SK-N-SH (cell line): ENCODE data around the gene METTL27.

Experiments used
- EP300 ChIP-seq, 2 experiments: IDR thresholded peaks; 2 replicates each; pipeline versions ENCODE4 v1.4.0 to v1.6.1; 2012; ENCODE audit warnings: borderline replicate concordance in 1 of 2, low read depth in 1 of 2, low read length in 1 of 2
- MEF2A ChIP-seq: IDR thresholded peaks from 2 replicates; pipeline ENCODE4 v1.4.0; 2012; ENCODE audit warnings: low read depth, borderline replicate concordance
- NRF1 ChIP-seq: IDR thresholded peaks from 2 replicates; pipeline ENCODE4 v1.6.1; 2012; ENCODE audit warnings: low read depth, mild to moderate bottlenecking, low read length
- POLR2AphosphoS5 ChIP-seq: IDR thresholded peaks from 2 replicates; pipeline ENCODE4 v1.6.1; 2012; ENCODE audit warnings: low read depth, low read length
- SIN3A ChIP-seq: IDR thresholded peaks from 2 replicates; pipeline ENCODE4 v1.6.1; 2012; ENCODE audit warnings: low read depth, mild to moderate bottlenecking, low read length, moderate library complexity, borderline replicate concordance
- TAF1 ChIP-seq: IDR thresholded peaks from 2 replicates; pipeline ENCODE4 v1.6.1; 2012; ENCODE audit warnings: low read depth, mild to moderate bottlenecking, low read length, moderate library complexity, borderline replicate concordance
- YY1 ChIP-seq: IDR thresholded peaks from 2 replicates; pipeline ENCODE4 v1.4.0; 2012; ENCODE audit warnings: low read depth, mild to moderate bottlenecking
- TF ChIP-seq, protein P1 (sequence below): IDR thresholded peaks from 2 replicates; pipeline ENCODE4 v1.4.0; 2012; ENCODE audit warnings: low read depth
- TF ChIP-seq, protein P2 (sequence below): fragments of 200-600 bp; sonication (generic); IDR thresholded peaks from 2 replicates; pipeline ENCODE4 v1.6.1; 2017; ENCODE audit warnings: antibody characterized with exemption, mild to moderate bottlenecking, moderate library complexity
- TF ChIP-seq, protein P3 (sequence below): IDR thresholded peaks from 2 replicates; pipeline ENCODE4 v1.4.0; 2012; ENCODE audit warnings: low read depth, borderline replicate concordance

DNA sequence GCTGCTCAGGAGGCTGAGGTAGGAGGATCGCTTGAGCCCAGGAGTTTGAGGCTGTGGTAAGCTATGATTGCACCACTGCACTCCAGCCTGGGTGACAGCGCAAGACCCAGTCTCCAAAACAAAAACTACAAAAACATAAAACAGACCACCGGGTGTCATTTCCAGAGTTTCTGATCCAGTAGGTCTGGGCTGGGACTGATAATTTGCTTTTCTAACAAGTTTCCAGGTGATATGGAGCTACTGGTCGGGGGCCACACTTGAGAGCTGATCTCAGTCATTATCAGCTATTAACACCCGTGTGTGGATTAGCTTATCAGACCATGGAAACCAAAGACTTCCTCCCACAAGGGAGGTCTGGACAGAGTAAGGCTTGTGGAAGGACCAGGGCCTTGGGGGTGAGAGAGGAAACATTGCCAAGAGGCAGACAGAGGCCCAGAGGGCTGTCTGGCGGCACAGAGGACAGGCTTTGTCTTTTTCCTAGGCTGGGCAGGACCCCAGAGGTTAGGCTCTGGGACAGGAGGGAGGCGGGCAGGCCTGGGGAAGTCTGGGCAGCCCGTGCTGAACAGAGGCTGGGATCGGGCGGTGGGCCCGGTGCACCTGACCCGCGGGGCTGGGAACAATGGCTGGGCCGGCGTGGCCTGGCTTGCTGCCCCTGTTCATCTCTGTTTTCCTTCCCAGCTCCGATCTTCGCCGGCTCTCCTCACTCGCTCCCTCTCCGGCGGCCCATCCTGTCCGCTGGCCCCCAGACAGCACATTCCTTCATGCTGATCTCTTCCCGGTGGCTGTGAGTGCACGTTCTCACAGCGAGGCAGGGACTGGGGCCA, 43.9 kb upstream of the METTL27 start:
- TF ChIP-seq, protein P1, sequence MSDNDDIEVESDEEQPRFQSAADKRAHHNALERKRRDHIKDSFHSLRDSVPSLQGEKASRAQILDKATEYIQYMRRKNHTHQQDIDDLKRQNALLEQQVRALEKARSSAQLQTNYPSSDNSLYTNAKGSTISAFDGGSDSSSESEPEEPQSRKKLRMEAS, result no peak
- TF ChIP-seq, protein P2, sequence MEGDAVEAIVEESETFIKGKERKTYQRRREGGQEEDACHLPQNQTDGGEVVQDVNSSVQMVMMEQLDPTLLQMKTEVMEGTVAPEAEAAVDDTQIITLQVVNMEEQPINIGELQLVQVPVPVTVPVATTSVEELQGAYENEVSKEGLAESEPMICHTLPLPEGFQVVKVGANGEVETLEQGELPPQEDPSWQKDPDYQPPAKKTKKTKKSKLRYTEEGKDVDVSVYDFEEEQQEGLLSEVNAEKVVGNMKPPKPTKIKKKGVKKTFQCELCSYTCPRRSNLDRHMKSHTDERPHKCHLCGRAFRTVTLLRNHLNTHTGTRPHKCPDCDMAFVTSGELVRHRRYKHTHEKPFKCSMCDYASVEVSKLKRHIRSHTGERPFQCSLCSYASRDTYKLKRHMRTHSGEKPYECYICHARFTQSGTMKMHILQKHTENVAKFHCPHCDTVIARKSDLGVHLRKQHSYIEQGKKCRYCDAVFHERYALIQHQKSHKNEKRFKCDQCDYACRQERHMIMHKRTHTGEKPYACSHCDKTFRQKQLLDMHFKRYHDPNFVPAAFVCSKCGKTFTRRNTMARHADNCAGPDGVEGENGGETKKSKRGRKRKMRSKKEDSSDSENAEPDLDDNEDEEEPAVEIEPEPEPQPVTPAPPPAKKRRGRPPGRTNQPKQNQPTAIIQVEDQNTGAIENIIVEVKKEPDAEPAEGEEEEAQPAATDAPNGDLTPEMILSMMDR, result no peak
- no peak for TF ChIP-seq EP300 (IDR thresholded peaks at IDR 0.05; ENCODE audit: borderline replicate concordance in 1 of 2, low read depth in 1 of 2, low read length in 1 of 2)
- TF ChIP-seq NRF1, result no peak
- TF ChIP-seq SIN3A, result no peak
- no peak for TF ChIP-seq TAF1
- TF ChIP-seq YY1, result no peak
- no peak for TF ChIP-seq POLR2AphosphoS5
- no peak for TF ChIP-seq MEF2A
- TF ChIP-seq, protein P3, sequence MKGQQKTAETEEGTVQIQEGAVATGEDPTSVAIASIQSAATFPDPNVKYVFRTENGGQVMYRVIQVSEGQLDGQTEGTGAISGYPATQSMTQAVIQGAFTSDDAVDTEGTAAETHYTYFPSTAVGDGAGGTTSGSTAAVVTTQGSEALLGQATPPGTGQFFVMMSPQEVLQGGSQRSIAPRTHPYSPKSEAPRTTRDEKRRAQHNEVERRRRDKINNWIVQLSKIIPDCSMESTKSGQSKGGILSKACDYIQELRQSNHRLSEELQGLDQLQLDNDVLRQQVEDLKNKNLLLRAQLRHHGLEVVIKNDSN, result no peak
